ENCODE results near the gene KAZN. TPM values are rescaled to one million over a fixed set of nuclear protein-coding genes. Genes with fewer than 3 reads are reported as not detected.

KAZN gene
- total and polyA plus RNA-seq, 9 donors: 5.1 to 17.4 (median 14.3) TPM

GRCh38 chr1:14880456-14881316 is 282.2 kb downstream of the KAZN start:
- no peaks in the 10 kb centered on the region for H3K27me3 ChIP-seq (ENCODE audit: control insufficient read depth, insufficient read depth, low read length)
- H3K9me3 ChIP-seq (replicated peaks; ENCODE audit: control insufficient read depth, low read depth, low read length): no peaks in the 10 kb centered on the region
- DNase-seq: no peak
- WGBS (ENCODE audit: insufficient coverage): 72% methylated on average over 7 of the region's 7 CpGs
- H3K4me3 ChIP-seq (ENCODE audit: low read length): no peak overlapping the region
- no peaks in the 10 kb centered on the region for H3K36me3 ChIP-seq (ENCODE audit: control insufficient read depth, insufficient read depth, low read length)
- H3K27ac ChIP-seq (ENCODE audit: low read length): no peak overlapping the region
- H3K4me1 ChIP-seq (ENCODE audit: control insufficient read depth, insufficient read depth, low read length): no peaks in the 10 kb centered on the region

GRCh38 chr1:14881775-14882672 is 283.5 kb downstream of the KAZN start:
- Histone ChIP-seq H3K9me3 (replicated peaks; ENCODE audit: control insufficient read depth, low read depth, low read length) (no peaks in the 10 kb centered on the region), H3K4me3 (ENCODE audit: low read length) (no peak overlapping the region), H3K4me1 (ENCODE audit: control insufficient read depth, insufficient read depth, low read length) (no peaks in the 10 kb centered on the region), H3K27ac (ENCODE audit: low read length) (no peak overlapping the region), H3K27me3 (ENCODE audit: control insufficient read depth, insufficient read depth, low read length) (no peaks in the 10 kb centered on the region), H3K36me3 (ENCODE audit: control insufficient read depth, insufficient read depth, low read length) (no peaks in the 10 kb centered on the region)
- DNase-seq: no peak
- WGBS (ENCODE audit: insufficient coverage): 87% methylated on average over 6 of the region's 9 CpGs

- 85% methylated on average over 11 of the region's 15 CpGs for WGBS (ENCODE audit: insufficient coverage)
- no peak overlapping the region for H3K27ac ChIP-seq (ENCODE audit: low read length)
Observed at GRCh38 chr1:14884614-14885175, 286.2 kb downstream of the KAZN start.

GRCh38 chr1:14887044-14887566 is 288.6 kb downstream of the KAZN start:
- H3K27ac ChIP-seq (ENCODE audit: low read length): no peak overlapping the region
- WGBS (ENCODE audit: insufficient coverage): 93% methylated on average over 3 of the region's 5 CpGs
- no peaks in the 10 kb centered on the region for H3K9me3 ChIP-seq (replicated peaks; ENCODE audit: control insufficient read depth, low read depth, low read length)
- H3K4me1 ChIP-seq (ENCODE audit: control insufficient read depth, insufficient read depth, low read length): no peaks in the 10 kb centered on the region
- no peak for DNase-seq
- H3K27me3 ChIP-seq (ENCODE audit: control insufficient read depth, insufficient read depth, low read length): no peaks in the 10 kb centered on the region
- no peaks in the 10 kb centered on the region for H3K36me3 ChIP-seq (ENCODE audit: control insufficient read depth, insufficient read depth, low read length)
- no peak overlapping the region for H3K4me3 ChIP-seq (ENCODE audit: low read length)

More at GRCh38 chr1:14884614-14885175, 286.2 kb downstream of the KAZN start:
- H3K4me3 ChIP-seq (ENCODE audit: low read length): no peak overlapping the region
- H3K27me3 ChIP-seq (ENCODE audit: control insufficient read depth, insufficient read depth, low read length): no peaks in the 10 kb centered on the region
- no peaks in the 10 kb centered on the region for H3K4me1 ChIP-seq (ENCODE audit: control insufficient read depth, insufficient read depth, low read length)
- H3K36me3 ChIP-seq (ENCODE audit: control insufficient read depth, insufficient read depth, low read length): no peaks in the 10 kb centered on the region
- no peak for DNase-seq
- no peaks in the 10 kb centered on the region for H3K9me3 ChIP-seq (replicated peaks; ENCODE audit: control insufficient read depth, low read depth, low read length)

- Histone ChIP-seq H3K27ac (ENCODE audit: low read length) (no peak overlapping the region), H3K36me3 (ENCODE audit: control insufficient read depth, insufficient read depth, low read length) (no peaks in the 10 kb centered on the region), H3K27me3 (ENCODE audit: control insufficient read depth, insufficient read depth, low read length) (no peaks in the 10 kb centered on the region), H3K4me3 (ENCODE audit: low read length) (no peak overlapping the region), H3K4me1 (ENCODE audit: control insufficient read depth, insufficient read depth, low read length) (no peaks in the 10 kb centered on the region), H3K9me3 (replicated peaks; ENCODE audit: control insufficient read depth, low read depth, low read length) (no peaks in the 10 kb centered on the region)
- WGBS (ENCODE audit: insufficient coverage): 55% methylated on average over 8 of the region's 13 CpGs
- no peak for DNase-seq
Observed at GRCh38 chr1:14887764-14888350, 289.4 kb downstream of the KAZN start.

- Histone ChIP-seq H3K27me3 (ENCODE audit: control insufficient read depth, insufficient read depth, low read length) (no peaks in the 10 kb centered on the region), H3K36me3 (ENCODE audit: control insufficient read depth, insufficient read depth, low read length) (no peaks in the 10 kb centered on the region), H3K27ac (ENCODE audit: low read length) (no peak overlapping the region), H3K4me1 (ENCODE audit: control insufficient read depth, insufficient read depth, low read length) (no peaks in the 10 kb centered on the region), H3K4me3 (ENCODE audit: low read length) (no peak overlapping the region), H3K9me3 (replicated peaks; ENCODE audit: control insufficient read depth, low read depth, low read length) (no peaks in the 10 kb centered on the region)
- no peak for DNase-seq
- WGBS (ENCODE audit: insufficient coverage): 41% methylated on average over 3 of the region's 10 CpGs
Observed at GRCh38 chr1:14888374-14888773, 289.9 kb downstream of the KAZN start.

- no peak for DNase-seq
- no peak overlapping the region for H3K27ac ChIP-seq (ENCODE audit: low read length)
- no peaks in the 10 kb centered on the region for H3K4me1 ChIP-seq (ENCODE audit: control insufficient read depth, insufficient read depth, low read length)
- 75% methylated on average over 11 of the region's 13 CpGs for WGBS (ENCODE audit: insufficient coverage)
- no peaks in the 10 kb centered on the region for H3K27me3 ChIP-seq (ENCODE audit: control insufficient read depth, insufficient read depth, low read length)
- no peaks in the 10 kb centered on the region for H3K36me3 ChIP-seq (ENCODE audit: control insufficient read depth, insufficient read depth, low read length)
- H3K4me3 ChIP-seq (ENCODE audit: low read length): no peak overlapping the region
- H3K9me3 ChIP-seq (replicated peaks; ENCODE audit: control insufficient read depth, low read depth, low read length): no peaks in the 10 kb centered on the region
Observed at GRCh38 chr1:14889825-14890440, 291.4 kb downstream of the KAZN start.

- Histone ChIP-seq H3K27me3 (ENCODE audit: control insufficient read depth, insufficient read depth, low read length) (no peaks in the 10 kb centered on the region), H3K4me1 (ENCODE audit: control insufficient read depth, insufficient read depth, low read length) (no peaks in the 10 kb centered on the region), H3K4me3 (ENCODE audit: low read length) (no peak overlapping the region), H3K36me3 (ENCODE audit: control insufficient read depth, insufficient read depth, low read length) (no peaks in the 10 kb centered on the region), H3K9me3 (replicated peaks; ENCODE audit: control insufficient read depth, low read depth, low read length) (no peaks in the 10 kb centered on the region), H3K27ac (ENCODE audit: low read length) (no peak overlapping the region)
- 56% methylated on average over 2 of the region's 4 CpGs for WGBS (ENCODE audit: insufficient coverage)
- no peak for DNase-seq
Observed at GRCh38 chr1:14891991-14892390, 293.5 kb downstream of the KAZN start.

- no peak overlapping the region for H3K27ac ChIP-seq (ENCODE audit: low read length)
- H3K9me3 ChIP-seq (replicated peaks; ENCODE audit: control insufficient read depth, low read depth, low read length): no peaks in the 10 kb centered on the region
- DNase-seq: no peak
- H3K4me1 ChIP-seq (ENCODE audit: control insufficient read depth, insufficient read depth, low read length): no peaks in the 10 kb centered on the region
- 42% methylated on average over 8 of the region's 11 CpGs for WGBS (ENCODE audit: insufficient coverage)
- no peaks in the 10 kb centered on the region for H3K36me3 ChIP-seq (ENCODE audit: control insufficient read depth, insufficient read depth, low read length)
- no peaks in the 10 kb centered on the region for H3K27me3 ChIP-seq (ENCODE audit: control insufficient read depth, insufficient read depth, low read length)
- H3K4me3 ChIP-seq (ENCODE audit: low read length): no peak overlapping the region
Observed at GRCh38 chr1:14894811-14895560, 296.5 kb downstream of the KAZN start.
